B cell (primary cell): ENCODE results near the gene ALDH1L2. TPM values are rescaled to one million over a fixed set of nuclear protein-coding genes. Genes with fewer than 3 reads are reported as not detected.

ENCODE experiments used
- ATAC-seq: fragments of 200-7000 bp; cut with Tn5 transposase; one replicate; pipeline ENCODE4 v1.10.0; 2021; ENCODE audit warnings: low read depth, mild to moderate bottlenecking, moderate number of reproducible peaks, moderate library complexity
- CTCF ChIA-PET: fragments of 350-600 bp; sonication (Branson Sonifier 250); formaldehyde crosslinking; loops from one replicate; lab custom pipeline; 2021; ENCODE audit warnings: antibody characterized with exemption, inconsistent platforms; lab: Charles Lee
- POLR2A ChIA-PET: fragments of 350-600 bp; sonication (Branson Sonifier 250); formaldehyde crosslinking; loops from one replicate; lab custom pipeline; 2021; ENCODE audit warnings: antibody characterized with exemption; lab: Charles Lee
- DNase-seq: peaks from one replicate; pipeline ENCODE4 v3.0.0; 2013
- H2AFZ ChIP-seq: 2 replicates; pipeline ENCODE4 v1.6.1; 2012; ENCODE audit warnings: mild to moderate bottlenecking, low read depth, low read length; ENCODE audit not compliant: insufficient read depth, poor library complexity, severe bottlenecking
- H3K27ac ChIP-seq, 2 donors: 1 replicate in 1 of 2; 2 replicates in 1 of 2; pipeline ENCODE4 v1.5.1; 2012 to 2013; ENCODE audit warnings: low read length in 2 of 2, mild to moderate bottlenecking in 2 of 2, moderate library complexity in 1 of 2
- H3K27me3 ChIP-seq, 4 experiments: fragments of 200-600 bp in 1 of 4; sonication (generic) in 1 of 4; replicated peaks in 1 of 4; 1 replicate in 2 of 4; 2 replicates in 2 of 4; pipeline versions ENCODE4 v1.6.1 to v1.7.0; 2013 to 2016; ENCODE audit warnings: low read length in 3 of 4, mild to moderate bottlenecking in 2 of 4, mixed read lengths in 1 of 4, moderate library complexity in 1 of 4; ENCODE audit not compliant: insufficient read depth in 4 of 4, control insufficient read depth in 3 of 4; ENCODE audit errors: control extremely low read depth in 1 of 4
- H3K36me3 ChIP-seq, 2 experiments: replicated peaks in 1 of 2; 1 replicate in 1 of 2; 2 replicates in 1 of 2; pipeline versions ENCODE4 v1.6.1 to v1.7.1; 2013; ENCODE audit warnings: low read length in 1 of 2; ENCODE audit not compliant: insufficient read depth in 2 of 2, control insufficient read depth in 1 of 2; ENCODE audit errors: control extremely low read depth in 1 of 2, extremely low read depth in 1 of 2
- H3K4me1 ChIP-seq, 2 donors: fragments of 200-600 bp in 1 of 2; sonication (generic) in 1 of 2; 1 replicate in 1 of 2; 2 replicates in 1 of 2; pipeline versions ENCODE4 v1.5.1 to v1.6.1; 2013 to 2017; ENCODE audit warnings: low read length in 2 of 2; ENCODE audit not compliant: control insufficient read depth in 2 of 2, insufficient read depth in 2 of 2
- H3K4me2 ChIP-seq: replicated peaks from 2 replicates; pipeline ENCODE3; 2012; ENCODE audit warnings: mild to moderate bottlenecking, low read depth, low read length; ENCODE audit not compliant: poor library complexity, severe bottlenecking
- H3K4me3 ChIP-seq, 5 experiments: fragments of 200-600 bp in 1 of 5; sonication (generic) in 1 of 5; 1 replicate in 3 of 5; 2 replicates in 2 of 5; pipeline versions ENCODE4 v1.5.1 to v1.7.0; 2011 to 2016; ENCODE audit warnings: low read length in 4 of 5, mild to moderate bottlenecking in 4 of 5, low read depth in 2 of 5, control low read depth in 1 of 5, moderate library complexity in 1 of 5; ENCODE audit not compliant: insufficient read depth in 1 of 5; ENCODE audit errors: control extremely low read depth in 1 of 5, extremely low read depth in 1 of 5
- H3K79me2 ChIP-seq: fragments of 200-600 bp; sonication (generic); one replicate; pipeline ENCODE4 v1.6.0; 2016; ENCODE audit warnings: low read length; ENCODE audit not compliant: control insufficient read depth, insufficient read depth
- H3K9ac ChIP-seq: fragments of 200-600 bp; sonication (generic); 2 replicates; pipeline ENCODE4 v1.6.1; 2017; ENCODE audit warnings: mild to moderate bottlenecking, low read length, moderate library complexity
- H3K9me3 ChIP-seq, 3 donors: one replicate each; pipeline versions ENCODE4 v1.6.1 to v1.7.1; 2013; ENCODE audit warnings: low read length in 2 of 3; ENCODE audit not compliant: control insufficient read depth in 2 of 3, insufficient read depth in 1 of 3; ENCODE audit errors: control extremely low read depth in 1 of 3
- H4K20me1 ChIP-seq: 2 replicates; pipeline ENCODE4 v1.6.0; 2012; ENCODE audit warnings: mild to moderate bottlenecking, low read length; ENCODE audit not compliant: insufficient read depth, control insufficient read depth, poor library complexity, severe bottlenecking
- H3K27ac Mint-ChIP-seq: one replicate; pipeline ENCODE4 v1.8.0; 2021; ENCODE audit warnings: mixed read lengths
- H3K27me3 Mint-ChIP-seq: one replicate; pipeline ENCODE4 v1.8.0; 2021; ENCODE audit warnings: mixed read lengths
- H3K4me1 Mint-ChIP-seq: one replicate; pipeline ENCODE4 v1.8.0; 2021; ENCODE audit warnings: mixed read lengths
- H3K4me3 Mint-ChIP-seq: one replicate; pipeline ENCODE4 v1.8.0; 2021; ENCODE audit warnings: mixed read lengths
- H3K9me3 Mint-ChIP-seq: one replicate; pipeline ENCODE4 v1.8.0; 2022; ENCODE audit warnings: mixed read lengths; ENCODE audit not compliant: insufficient read depth
- EZH2 ChIP-seq: IDR thresholded peaks from 2 replicates; pipeline ENCODE4 v1.6.1; 2012; ENCODE audit warnings: borderline replicate concordance, low read depth, mild to moderate bottlenecking, moderate library complexity, low read length; ENCODE audit not compliant: insufficient read depth, poor library complexity, severe bottlenecking
- WGBS: methylation state at CpG from one replicate; pipeline ENCODE4 v1.1.5; 2013; ENCODE audit warnings: missing lambda C conversion rate; ENCODE audit not compliant: insufficient coverage; 5-methylcytosine and 5-hydroxymethylcytosine counted together
- intact Hi-C: fragments of 100-400 bp; cut with micrococcal nuclease; formaldehyde crosslinking; loops from one replicate; pipeline ENCODE4 v1.10.0; 2022
- polyA plus RNA-seq: library from polyadenylated mRNA; depleted of rRNA; stranded (reverse); fragments of >200 nt; gene quantifications from 2 replicates; pipeline ENCODE4 v1.2.3, GENCODE V29; 2012
- total RNA-seq, 2 donors: library from RNA; stranded (reverse); fragments of 120-200 nt in 1 of 2; gene quantifications; 1 replicate in 1 of 2; 2 replicates in 1 of 2; pipeline versions ENCODE4 v1.2.3 to v1.2.4, GENCODE V29; 2013 to 2022
- TF ChIP-seq, protein P1 (sequence below): fragments of 200-600 bp; IDR thresholded peaks from one replicate; pipeline ENCODE4 v1.8.0; 2022; ENCODE audit warnings: antibody characterized with exemption, mild to moderate bottlenecking

Gene ALDH1L2
- total and polyA plus RNA-seq, 2 donors (not counting 1 experiment from before 2014, with no cell fraction given) = 0.04 to 0.32 TPM

DNA sequence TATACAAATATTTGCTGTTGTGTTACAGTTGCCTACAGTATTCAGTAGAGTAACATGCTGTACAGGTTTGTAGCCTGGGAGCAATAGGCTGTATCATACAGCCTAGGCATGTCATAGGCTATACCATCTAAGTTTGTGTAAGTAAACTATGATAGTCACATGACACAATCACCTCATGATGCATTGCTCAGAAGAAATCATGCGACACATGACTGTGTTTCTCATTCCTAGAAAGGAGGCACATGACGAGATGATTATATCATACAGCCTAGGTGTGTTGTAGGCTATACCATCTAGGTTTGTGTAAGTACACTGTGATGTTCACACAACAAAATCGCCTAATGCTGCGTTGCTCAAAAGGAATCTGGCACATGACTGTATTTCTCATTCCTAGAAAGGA lies 66.2 kb downstream of the ALDH1L2 start:
- H3K27ac ChIP-seq = no peak overlapping the region
- DNase-seq (no peak), ATAC-seq (no peak)
- H3K79me2 ChIP-seq = peaks cover 3% of the 10 kb centered on the region
- H3K9ac ChIP-seq = no peak overlapping the region
- Mint-ChIP-seq H3K4me1 (no peaks in the 10 kb centered on the region), H3K4me3 (no peak overlapping the region), H3K27ac (no peak overlapping the region), H3K27me3 (no peaks in the 10 kb centered on the region), H3K9me3 (no peaks in the 10 kb centered on the region)
- POLR2A ChIA-PET = no interaction called here
- 100% methylated on average over 2 of the region's 4 CpGs for WGBS
- no peaks in the 10 kb centered on the region for H3K27me3 ChIP-seq
- H3K4me2 ChIP-seq = no peak overlapping the region
- H3K9me3 ChIP-seq = no peaks in the 10 kb centered on the region
- TF ChIP-seq, protein P1, sequence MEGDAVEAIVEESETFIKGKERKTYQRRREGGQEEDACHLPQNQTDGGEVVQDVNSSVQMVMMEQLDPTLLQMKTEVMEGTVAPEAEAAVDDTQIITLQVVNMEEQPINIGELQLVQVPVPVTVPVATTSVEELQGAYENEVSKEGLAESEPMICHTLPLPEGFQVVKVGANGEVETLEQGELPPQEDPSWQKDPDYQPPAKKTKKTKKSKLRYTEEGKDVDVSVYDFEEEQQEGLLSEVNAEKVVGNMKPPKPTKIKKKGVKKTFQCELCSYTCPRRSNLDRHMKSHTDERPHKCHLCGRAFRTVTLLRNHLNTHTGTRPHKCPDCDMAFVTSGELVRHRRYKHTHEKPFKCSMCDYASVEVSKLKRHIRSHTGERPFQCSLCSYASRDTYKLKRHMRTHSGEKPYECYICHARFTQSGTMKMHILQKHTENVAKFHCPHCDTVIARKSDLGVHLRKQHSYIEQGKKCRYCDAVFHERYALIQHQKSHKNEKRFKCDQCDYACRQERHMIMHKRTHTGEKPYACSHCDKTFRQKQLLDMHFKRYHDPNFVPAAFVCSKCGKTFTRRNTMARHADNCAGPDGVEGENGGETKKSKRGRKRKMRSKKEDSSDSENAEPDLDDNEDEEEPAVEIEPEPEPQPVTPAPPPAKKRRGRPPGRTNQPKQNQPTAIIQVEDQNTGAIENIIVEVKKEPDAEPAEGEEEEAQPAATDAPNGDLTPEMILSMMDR = no peak
- no peak for TF ChIP-seq EZH2
- CTCF ChIA-PET = no interaction called here
- no peak overlapping the region for H3K4me3 ChIP-seq
- intact Hi-C loops = no loop called here
- peaks cover 3 to 6% of the 10 kb centered on the region in 2 experiments for H3K36me3 ChIP-seq
- no peaks in the 10 kb centered on the region for H3K4me1 ChIP-seq
- no peaks in the 10 kb centered on the region for H4K20me1 ChIP-seq
- no peak overlapping the region for H2AFZ ChIP-seq

DNA sequence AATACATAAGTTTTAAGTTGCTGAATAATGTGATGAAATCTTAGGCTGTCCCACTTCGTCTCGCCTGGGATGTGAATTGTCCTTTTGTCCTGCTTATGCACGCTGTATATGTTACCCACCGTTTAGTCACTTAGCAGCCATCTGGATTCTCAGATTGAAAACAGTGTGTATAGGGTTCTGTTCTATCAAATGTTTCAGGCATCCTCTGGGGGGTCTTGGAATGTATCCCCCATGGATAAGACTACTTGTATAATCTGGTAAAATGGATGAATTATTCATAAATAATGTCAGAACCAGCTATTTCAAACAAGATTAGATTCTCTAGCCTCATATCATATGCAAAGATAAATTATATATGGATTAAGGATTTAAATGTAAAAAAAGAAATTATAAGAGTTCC lies 68.7 kb downstream of the ALDH1L2 start:
- Histone ChIP-seq H4K20me1 (no peaks in the 10 kb centered on the region), H3K27ac (no peak overlapping the region), H3K27me3 (no peaks in the 10 kb centered on the region), H3K4me3 (no peak overlapping the region), H3K4me1 (no peaks in the 10 kb centered on the region), H3K79me2 (peaks cover 7% of the 10 kb centered on the region), H3K4me2 (no peak overlapping the region), H3K9ac (no peak overlapping the region), H3K36me3 (peaks cover 3 to 6% of the 10 kb centered on the region in 2 experiments), H3K9me3 (peaks cover 0 to 2% (median 0%) of the 10 kb centered on the region in 3 donors), H2AFZ (no peak overlapping the region)
- Mint-ChIP-seq H3K27ac (no peak overlapping the region), H3K27me3 (no peaks in the 10 kb centered on the region), H3K4me3 (no peak overlapping the region), H3K4me1 (no peaks in the 10 kb centered on the region), H3K9me3 (peaks cover 5% of the 10 kb centered on the region)
- ChIA-PET POLR2A (no interaction called here), CTCF (interaction anchor here (0.7 to 1.3 kb wide), 2 partner anchors 634 to 961 kb away, joined by 3 read pairs; no protein-coding TSS in a partner anchor)
- no peak for TF ChIP-seq EZH2
- TF ChIP-seq, protein P1 = no peak
- ATAC-seq (no peak), DNase-seq (no peak)
- intact Hi-C loops = no loop called here
- 100% methylated on average over 3 of the region's 4 CpGs for WGBS
